Upper lobe of right lung (tissue), 1 donor: ENCODE data around the gene CD2BP2. TPM values are rescaled to one million over a fixed set of nuclear protein-coding genes. Genes with fewer than 3 reads are reported as not detected.
A peak's percentile ranks its signal among the peaks of the same experiment; 100 is the strongest.
"Not testable (repeated sequence)": the region's sequence is repeated elsewhere in the genome, so short reads cannot be mapped to it uniquely, and the experiment has no call there.

ENCODE experiments used
- ATAC-seq: fragments of 200-7000 bp; cut with Tn5 transposase; one replicate; pipeline ENCODE4 v1.9.1; 2020; ENCODE audit warnings: mild to moderate bottlenecking, moderate library complexity
- DNase-seq: peaks from one replicate; pipeline ENCODE4 v3.0.0-alpha.2; 2020
- H3K27ac ChIP-seq: fragments of 200-600 bp; one replicate; pipeline ENCODE4 v1.8.0; 2022
- H3K27me3 ChIP-seq: fragments of 200-600 bp; one replicate; pipeline ENCODE4 v1.8.0; 2022; ENCODE audit warnings: mild to moderate bottlenecking
- H3K36me3 ChIP-seq: fragments of 200-600 bp; one replicate; pipeline ENCODE4 v1.8.0; 2022
- H3K4me1 ChIP-seq: fragments of 200-600 bp; one replicate; pipeline ENCODE4 v1.8.0; 2022
- H3K4me3 ChIP-seq: fragments of 200-600 bp; one replicate; pipeline ENCODE4 v1.8.0; 2022; ENCODE audit warnings: mild to moderate bottlenecking
- H3K9me3 ChIP-seq: fragments of 200-600 bp; one replicate; pipeline ENCODE4 v1.8.0; 2022
- intact Hi-C: fragments of 100-400 bp; cut with DNase I; formaldehyde crosslinking; loops from one replicate; pipeline ENCODE4 v1.11.0; 2022
- total RNA-seq: library from RNA; stranded (reverse); fragmentation: NEBNext Ultra II Directional; extraction: Animal tissue kit (Norgen Biotek cat#: 25700); gene quantifications from one replicate; pipeline ENCODE4 v1.2.1, GENCODE V29; 2021
- TF ChIP-seq, protein P1 (sequence below): fragments of 200-600 bp; IDR thresholded peaks from one replicate; pipeline ENCODE4 v1.8.0; 2022; ENCODE audit warnings: antibody characterized with exemption
- donor health status: DM: no; HTN: yes; CAD: no; lungs with severe emphysema.

The CD2BP2 gene
- total RNA-seq, 1 donor from 2014 or later: 51.5 TPM

DNA sequence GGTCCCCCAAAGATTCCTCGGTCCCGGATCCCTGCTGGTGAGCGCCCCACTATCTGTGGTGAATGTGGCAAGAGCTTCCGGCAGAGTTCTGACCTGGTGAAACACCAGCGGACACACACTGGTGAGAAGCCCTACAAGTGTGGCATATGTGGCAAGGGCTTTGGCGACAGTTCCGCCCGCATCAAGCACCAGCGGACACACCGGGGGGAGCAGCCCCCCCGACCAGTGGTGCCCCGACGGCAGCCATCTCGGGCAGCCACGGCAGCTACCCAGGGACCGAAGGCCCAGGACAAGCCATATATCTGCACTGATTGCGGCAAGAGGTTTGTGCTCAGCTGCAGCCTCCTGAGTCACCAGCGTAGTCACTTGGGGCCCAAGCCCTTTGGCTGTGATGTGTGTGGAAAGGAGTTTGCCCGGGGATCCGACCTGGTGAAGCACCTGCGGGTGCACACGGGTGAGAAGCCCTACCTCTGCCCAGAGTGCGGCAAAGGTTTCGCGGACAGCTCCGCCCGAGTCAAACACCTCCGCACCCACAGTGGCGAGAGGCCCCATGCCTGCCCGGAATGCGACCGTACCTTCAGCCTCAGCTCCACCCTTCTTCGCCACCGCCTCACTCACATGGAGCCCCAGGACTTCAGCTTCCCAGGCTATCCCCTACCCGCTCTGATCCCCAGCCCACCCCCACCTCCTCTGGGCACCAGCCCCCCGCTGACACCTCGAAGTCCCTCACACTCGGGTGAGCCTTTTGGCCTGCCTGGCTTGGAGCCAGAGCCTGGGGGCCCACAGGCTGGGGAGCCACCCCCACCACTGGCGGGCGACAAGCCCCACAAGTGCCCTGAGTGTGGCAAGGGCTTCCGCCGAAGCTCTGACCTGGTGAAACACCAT, 42.9 kb upstream of the CD2BP2 start:
- H3K27ac ChIP-seq: no peak overlapping the region
- H3K4me3 ChIP-seq: no peak overlapping the region
- H3K4me1 ChIP-seq: peaks cover 11% of the 10 kb centered on the region
- TF ChIP-seq, protein P1, sequence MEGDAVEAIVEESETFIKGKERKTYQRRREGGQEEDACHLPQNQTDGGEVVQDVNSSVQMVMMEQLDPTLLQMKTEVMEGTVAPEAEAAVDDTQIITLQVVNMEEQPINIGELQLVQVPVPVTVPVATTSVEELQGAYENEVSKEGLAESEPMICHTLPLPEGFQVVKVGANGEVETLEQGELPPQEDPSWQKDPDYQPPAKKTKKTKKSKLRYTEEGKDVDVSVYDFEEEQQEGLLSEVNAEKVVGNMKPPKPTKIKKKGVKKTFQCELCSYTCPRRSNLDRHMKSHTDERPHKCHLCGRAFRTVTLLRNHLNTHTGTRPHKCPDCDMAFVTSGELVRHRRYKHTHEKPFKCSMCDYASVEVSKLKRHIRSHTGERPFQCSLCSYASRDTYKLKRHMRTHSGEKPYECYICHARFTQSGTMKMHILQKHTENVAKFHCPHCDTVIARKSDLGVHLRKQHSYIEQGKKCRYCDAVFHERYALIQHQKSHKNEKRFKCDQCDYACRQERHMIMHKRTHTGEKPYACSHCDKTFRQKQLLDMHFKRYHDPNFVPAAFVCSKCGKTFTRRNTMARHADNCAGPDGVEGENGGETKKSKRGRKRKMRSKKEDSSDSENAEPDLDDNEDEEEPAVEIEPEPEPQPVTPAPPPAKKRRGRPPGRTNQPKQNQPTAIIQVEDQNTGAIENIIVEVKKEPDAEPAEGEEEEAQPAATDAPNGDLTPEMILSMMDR: no peak
- intact Hi-C loops: no loop called here
- H3K36me3 ChIP-seq: peaks cover 6% of the 10 kb centered on the region
- ATAC-seq: no peak
- H3K27me3 ChIP-seq: no peaks in the 10 kb centered on the region
- DNase-seq: no peak
- H3K9me3 ChIP-seq: no peaks in the 10 kb centered on the region

DNA sequence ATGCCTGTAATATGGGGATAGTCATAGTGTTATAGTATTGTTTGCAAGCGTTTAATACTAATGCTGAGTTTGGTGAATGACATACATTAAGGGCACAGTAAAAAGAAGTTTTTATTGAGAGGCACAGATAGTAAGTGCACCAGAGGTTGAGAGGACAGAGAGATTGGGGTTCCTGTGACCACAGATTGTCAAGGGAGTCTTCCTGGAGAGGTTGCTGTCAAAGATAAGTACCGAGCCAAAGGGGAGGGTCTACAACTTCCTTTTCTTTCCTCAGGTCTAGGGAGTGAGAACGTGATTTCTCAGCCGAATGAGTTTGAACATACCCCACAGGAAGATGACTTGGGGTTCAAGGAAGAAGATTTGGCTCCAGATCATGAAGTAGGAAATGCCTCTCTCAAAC, 41.9 kb upstream of the CD2BP2 start:
- intact Hi-C loops: no loop called here
- Histone ChIP-seq H3K27ac (no peak overlapping the region), H3K36me3 (peaks cover 6% of the 10 kb centered on the region), H3K4me1 (peaks cover 11% of the 10 kb centered on the region), H3K4me3 (no peak overlapping the region), H3K27me3 (no peaks in the 10 kb centered on the region), H3K9me3 (no peaks in the 10 kb centered on the region)
- TF ChIP-seq, protein P1: no peak
- DNase-seq: no peak
- no peak for ATAC-seq

DNA sequence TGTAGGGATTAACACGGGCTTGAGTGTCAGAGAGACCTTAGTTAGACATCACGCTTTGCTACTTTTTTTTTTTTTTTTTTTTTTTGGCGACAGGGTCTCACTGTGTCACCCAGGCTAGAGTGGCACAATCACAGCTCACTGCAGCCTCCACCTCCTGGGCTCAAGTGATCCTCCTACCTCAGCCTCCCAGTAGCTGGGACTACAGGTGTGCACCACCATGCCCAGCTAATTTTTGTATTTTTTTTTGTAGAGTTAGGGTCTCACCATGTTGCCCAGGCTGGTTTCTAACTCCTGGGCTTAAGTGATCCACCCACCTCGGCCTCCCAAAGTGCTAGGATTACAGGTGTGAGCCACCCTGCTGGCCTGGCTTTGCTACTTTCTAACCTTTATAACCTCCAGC, 41.5 kb upstream of the CD2BP2 start:
- H3K9me3 ChIP-seq, ATAC-seq, DNase-seq, intact Hi-C loops, H3K27me3 ChIP-seq, H3K27ac ChIP-seq, H3K36me3 ChIP-seq: not testable (repeated sequence)
- H3K4me1 ChIP-seq: peaks cover 11% of the 10 kb centered on the region
- H3K4me3 ChIP-seq: peak overlapping the region; percentile 81

DNA sequence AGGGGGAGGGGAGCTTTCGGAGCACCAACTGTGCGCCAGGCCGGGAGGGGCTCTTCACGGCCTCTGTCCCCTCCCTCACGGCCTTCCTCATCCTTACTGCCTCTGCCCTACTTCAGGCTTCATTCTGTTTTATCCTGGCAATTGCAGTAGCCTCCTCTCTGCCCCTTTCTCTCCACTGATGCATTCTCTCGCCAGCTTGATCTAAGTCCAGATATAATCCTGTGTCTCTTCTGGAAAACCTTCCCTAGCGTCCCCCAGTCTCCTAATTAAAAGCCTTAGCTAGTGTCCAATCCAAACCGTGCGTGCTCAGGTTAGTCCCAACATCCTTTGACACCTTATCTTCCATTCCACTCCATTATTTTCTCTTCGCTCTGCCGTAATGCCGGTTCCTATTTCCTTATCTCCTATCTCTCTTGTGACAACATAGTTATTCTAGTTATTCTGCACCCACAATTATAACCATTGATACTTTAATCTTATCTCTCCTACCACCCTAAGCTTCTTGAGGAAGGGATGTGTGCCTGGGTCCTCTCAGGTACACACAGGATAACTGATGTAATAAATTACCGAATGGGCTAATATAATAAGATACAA, 41.0 kb upstream of the CD2BP2 start:
- DNase-seq (no peak), ATAC-seq (no peak)
- TF ChIP-seq, protein P1: no peak
- Histone ChIP-seq H3K27me3 (no peaks in the 10 kb centered on the region), H3K36me3 (peaks cover 6% of the 10 kb centered on the region), H3K4me3 (peak overlapping the region; percentile 81), H3K9me3 (no peaks in the 10 kb centered on the region), H3K27ac (peak overlapping the region; percentile 72), H3K4me1 (peaks cover 11% of the 10 kb centered on the region)
- intact Hi-C loops: no loop called here

DNA sequence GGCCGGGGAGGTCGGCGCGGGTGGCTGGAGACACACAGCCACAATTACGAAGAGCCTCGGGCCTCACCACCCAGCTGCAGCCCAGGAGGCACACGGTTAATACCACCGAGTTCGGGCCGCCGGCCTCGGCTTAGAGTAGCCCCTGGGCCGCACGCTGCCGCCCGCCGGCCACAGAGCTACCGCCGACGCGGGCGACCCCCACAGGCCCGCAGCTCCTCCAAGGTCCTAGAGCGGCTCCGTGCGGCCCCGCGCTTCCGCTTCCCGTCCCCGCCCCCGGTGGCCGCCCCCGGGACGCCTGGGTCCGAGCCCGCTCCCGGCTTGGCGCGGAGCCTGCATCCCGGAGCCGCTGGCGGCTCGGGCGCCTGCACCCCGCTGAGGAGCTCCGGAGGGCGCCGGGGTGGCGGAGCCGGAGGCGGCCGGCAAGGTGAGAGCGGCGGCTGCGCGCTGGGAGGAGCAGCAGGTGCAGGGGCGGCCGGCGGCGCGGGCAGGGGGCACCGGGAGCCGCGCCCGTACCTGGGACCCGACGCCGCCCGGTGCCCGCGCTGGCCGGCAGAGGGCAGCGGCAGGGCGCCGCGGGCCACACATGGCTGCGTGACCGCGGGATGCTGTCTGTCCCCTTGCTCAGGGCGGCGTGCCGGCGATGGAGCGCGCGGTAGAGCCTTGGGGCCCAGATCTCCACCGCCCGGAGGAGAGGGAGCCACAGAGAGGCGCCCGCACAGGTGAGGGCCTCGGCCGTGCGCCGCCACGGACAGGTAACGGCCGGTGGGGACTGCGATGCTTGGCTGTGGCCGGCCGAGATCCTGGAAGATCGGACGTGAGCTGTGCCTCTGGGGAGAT, 40.3 kb upstream of the CD2BP2 start, which contains the start of gene ZNF48:
TSS of gene ZNF48 (plus strand) at position 266 of the 837 bp plus-strand sequence. CDS start at position 641, 375 bp downstream.
- intact Hi-C loops: no loop called here
- DNase-seq: peak; percentile 94
- H3K4me1 ChIP-seq: peaks cover 11% of the 10 kb centered on the region

More for the DNA sequence above, 40.3 kb upstream of the CD2BP2 start, which contains the start of gene ZNF48:
- Histone ChIP-seq H3K36me3 (peaks cover 6% of the 10 kb centered on the region), H3K27ac (peak within 1 kb of the TSS; percentile 72), H3K9me3 (no peaks in the 10 kb centered on the region), H3K4me3 (peak within 1 kb of the TSS; percentile 81), H3K27me3 (no peaks in the 10 kb centered on the region)
- peak; percentile 96 for ATAC-seq
- TF ChIP-seq, protein P1: no peak
